Measurements from ENCODE around the gene USP46.

The USP46 gene

DNA sequence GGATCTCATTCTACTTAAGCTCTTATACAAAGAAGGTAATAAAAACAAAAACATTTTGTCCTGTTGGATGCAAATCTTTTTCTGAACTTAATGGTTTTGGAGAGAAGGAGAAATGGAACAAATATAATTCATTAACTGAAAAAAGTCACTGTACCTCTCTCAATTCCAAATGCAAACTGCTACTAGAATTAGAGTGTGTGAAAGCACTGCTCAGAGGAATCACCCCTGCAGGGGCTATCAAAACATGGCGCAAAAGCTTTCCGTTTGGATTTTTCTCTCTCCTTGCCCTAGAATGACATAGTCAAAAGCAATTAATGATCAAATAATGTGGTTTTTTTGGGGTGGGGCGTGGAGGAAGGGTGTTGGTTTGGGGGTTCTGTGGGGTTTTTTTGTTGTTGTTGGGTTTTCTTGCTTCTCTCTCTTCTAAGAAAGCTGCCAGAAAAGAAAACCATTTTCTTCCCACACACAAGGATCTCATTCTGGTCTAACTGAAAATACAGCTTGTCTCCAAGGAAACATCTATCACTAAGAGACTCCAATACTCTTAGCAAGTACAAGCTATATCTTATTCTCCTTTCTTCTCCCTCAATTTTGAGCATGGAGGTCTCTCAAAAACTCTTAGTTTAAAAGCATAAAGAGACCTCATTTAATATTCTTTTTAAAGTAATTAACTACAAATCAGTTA, 41.6 kb downstream of the USP46 start:
- peak; percentile 45 for DNase-seq

DNA sequence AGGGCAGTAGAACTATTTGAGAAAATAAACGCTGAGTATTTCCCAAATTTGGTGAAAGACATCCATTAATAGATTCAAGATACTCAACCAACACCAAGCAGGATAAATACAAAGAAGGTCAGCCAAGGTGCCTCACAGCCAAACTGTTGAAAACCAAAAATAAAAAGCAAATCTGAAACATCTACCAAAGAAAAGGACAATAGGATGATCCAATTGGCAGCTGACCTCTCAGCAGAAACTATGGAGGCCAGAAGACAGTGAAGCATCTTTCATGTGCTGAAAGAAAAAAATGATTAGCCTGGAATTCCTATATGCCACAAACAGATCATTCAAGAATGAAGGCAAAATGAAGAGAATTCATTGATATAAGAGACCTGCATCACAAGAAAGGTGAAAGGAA, 44.9 kb downstream of the USP46 start:
- no peak for DNase-seq

DNA sequence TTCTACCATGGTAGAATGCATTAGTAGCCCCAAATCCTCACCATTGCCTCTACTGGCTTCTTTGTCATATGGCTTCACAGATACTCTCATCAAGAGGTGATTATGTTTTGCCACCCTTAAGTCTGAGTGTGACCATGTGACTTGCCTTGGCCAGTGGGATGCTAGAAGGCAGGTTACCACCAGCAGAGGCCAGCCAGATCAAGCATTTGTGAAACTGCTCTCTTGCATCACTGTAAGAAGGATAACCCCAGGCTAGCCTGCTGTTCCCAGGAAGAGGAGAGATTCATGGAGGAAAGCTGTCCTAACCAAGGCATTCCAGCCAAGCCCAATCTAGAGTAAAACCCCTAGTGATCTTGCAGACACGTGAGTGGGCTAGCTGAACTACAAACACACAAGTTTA, 46.8 kb downstream of the USP46 start:
- DNase-seq: no peak

DNA sequence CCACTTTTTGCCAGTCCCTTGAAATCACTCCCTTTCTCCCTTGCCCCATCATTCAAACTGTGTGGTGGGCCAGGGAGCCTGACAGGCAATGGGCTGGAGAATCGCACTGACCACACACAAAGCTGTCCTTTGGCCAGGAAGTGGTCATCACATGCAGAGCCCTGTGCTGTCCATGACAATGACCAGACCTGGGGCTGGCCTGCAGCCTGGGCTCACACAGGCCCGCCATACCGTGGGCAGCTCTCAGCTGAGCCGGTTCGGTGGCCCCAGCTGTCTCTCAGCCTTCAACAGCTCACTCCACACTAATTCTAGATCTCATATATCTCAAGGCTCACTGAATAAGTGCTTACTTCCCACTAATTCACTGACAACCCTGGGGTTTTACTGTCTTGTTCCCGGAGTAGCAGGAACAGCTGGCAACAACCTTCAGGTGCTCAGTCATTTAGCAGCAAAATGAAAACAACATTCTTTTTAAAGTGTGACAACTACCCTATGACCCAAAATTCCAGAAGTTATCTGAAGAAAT, 48.0 kb downstream of the USP46 start:
- no peak for DNase-seq

DNA sequence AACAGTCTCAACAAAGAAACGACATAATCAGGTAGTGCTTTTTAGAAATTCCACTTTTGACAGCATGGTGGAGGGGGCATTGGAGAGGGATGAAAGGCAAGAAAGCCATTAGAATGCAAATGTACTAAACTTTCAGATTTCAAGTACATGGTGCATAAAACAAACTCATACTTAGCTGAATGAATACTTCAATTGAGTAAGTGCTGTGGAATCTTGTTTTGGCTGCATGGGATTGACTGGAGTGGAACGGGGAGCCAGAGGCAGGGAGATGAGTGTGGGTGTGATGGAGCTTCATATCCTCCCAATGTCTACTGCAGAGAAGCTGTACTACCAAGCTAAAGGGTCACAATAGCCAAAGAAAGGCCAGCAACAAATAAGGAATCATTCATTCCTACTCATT, 52.4 kb downstream of the USP46 start:
- DNase-seq: no peak

DNA sequence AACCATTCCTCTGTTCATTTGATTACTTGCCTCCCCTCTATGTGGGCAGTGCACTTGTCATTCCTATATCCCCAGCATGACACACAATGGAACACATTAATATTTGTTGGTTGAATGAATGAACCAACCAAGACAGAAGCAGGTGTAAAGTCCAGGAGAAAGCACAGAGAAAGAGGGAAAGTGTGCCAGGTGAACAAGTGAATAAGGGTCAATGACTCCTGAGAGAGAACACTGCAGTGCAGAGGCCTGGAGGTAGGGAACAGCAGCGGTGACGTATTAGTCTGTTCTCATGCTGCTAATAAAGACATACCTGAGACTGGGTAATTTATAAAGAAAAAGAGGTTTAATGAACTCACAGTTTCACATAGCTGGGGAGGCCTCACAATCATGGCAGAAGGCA, 53.1 kb downstream of the USP46 start:
- DNase-seq: no peak

DNA sequence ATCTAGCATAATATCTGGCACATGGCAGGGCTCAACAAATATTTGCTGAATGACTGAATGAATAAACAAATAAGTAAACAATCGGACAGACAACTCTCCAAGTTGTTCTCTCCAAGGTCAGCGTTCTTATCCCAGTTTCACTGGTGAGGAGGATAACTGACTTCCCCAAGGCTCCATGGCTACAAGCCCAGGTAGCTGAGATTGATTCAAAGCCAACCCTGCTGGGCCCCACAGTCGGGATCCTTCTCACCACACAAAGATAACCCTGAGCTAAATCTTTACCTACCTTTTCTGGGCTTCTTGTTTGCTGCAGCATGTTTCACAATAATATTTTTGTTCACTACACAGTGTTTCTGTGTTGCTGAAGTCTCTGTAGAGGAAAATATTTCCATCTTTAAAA, 54.9 kb downstream of the USP46 start:
- DNase-seq: no peak

- DNase-seq: no peak
Observed at GRCh38 chr4:52600275-52600674, 58.8 kb downstream of the USP46 start.

GRCh38 chr4:52595001-52595400, 64.1 kb downstream of the USP46 start:
- no peak for DNase-seq

DNA sequence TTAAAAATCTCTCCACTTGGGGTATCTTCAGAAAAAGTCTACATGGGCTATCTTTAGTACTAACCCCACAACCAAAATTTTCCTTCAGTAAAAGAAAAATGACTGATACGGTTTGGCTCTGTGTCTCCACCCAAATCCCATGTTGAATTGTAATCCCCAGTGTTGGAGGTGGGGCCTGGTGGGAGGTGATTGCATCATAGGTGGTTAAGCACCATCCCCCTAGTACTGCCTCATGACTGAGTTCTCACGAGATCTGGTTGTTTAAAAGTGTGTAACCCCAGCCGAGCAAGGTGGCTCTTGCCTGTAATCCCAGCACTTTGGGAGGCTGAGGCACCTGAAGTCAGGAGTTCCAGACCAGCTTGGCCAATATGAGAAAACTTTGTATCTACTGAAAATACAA, 66.8 kb downstream of the USP46 start:
- no peak for DNase-seq

GRCh38 chr4:52588771-52589591, 70.1 kb downstream of the USP46 start:
- DNase-seq: peak; percentile 59

DNA sequence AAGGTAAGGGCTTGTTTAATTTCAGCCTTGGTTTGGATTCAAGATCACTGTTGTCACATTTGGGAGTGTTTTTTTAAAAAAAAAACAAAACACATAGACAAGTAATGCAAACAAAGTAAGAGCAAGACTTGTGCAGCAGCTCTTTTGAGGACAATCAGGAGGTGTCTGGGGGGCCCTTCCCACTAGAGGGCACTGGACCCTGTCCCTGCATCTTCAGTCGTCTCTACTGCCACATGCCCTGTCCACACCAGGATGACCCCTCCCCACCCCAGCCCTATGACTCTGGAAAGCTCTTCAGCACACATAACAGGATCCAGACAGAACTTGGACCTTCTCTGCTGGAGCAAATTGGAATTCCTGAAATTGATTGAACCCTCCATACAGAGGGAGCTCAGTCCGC, 71.0 kb downstream of the USP46 start:
- peak; percentile 23 for DNase-seq

- DNase-seq: no peak
Observed at GRCh38 chr4:52586069-52586468, 73.0 kb downstream of the USP46 start.

- no peak for DNase-seq
Observed at GRCh38 chr4:52585379-52585778, 73.7 kb downstream of the USP46 start.

GRCh38 chr4:52579602-52580272, 79.4 kb downstream of the USP46 start:
- no peak for DNase-seq

DNA sequence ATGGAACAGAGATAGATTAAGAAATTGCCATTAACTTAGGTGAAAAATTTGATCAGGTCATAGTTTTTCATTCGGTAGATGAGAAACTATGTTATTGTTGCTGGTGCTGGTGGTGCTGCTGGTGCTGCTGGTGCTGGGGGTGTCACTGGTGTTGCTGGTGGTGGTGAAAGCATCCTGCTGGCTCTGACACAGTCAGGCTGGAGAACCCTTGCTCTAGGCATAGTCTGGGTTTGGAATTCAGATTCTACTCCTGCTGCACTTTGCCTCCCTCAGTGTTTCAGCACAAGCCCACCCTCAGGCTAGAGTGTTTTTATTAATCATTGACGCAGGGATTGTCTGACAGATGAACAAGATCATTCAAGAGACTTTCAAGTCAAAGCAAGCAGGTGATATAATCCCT, 80.2 kb downstream of the USP46 start:
- DNase-seq: no peak

- no peak for DNase-seq
Observed at GRCh38 chr4:52577624-52577962, 81.5 kb downstream of the USP46 start.

- DNase-seq: no peak
Observed at GRCh38 chr4:52576961-52577623, 82.0 kb downstream of the USP46 start.

GRCh38 chr4:52576326-52576725, 82.8 kb downstream of the USP46 start:
- no peak for DNase-seq

DNA sequence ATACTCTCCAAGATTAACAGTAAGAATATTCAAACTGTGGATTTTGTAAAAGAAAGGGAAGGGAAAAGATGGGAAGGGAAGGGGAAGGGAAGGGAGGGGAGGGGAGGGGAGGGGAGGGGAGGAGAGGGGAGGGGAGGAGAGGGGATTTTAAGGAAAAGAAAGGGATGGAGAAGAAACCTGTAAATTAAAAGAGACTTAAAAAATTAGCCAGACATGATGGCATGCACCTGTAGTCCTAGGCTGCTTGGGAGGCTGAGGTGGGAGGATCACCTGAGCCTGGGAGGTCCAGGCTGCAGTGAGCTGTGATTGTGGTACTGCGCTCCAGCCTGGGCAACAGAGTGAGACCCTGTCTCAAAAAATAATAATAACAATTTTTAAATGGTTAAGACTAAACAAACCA, 83.7 kb downstream of the USP46 start:
- no peak for DNase-seq

GRCh38 chr4:52574036-52574435, 85.1 kb downstream of the USP46 start:
- no peak for DNase-seq

- no peak for DNase-seq
Observed at GRCh38 chr4:52573551-52573950, 85.5 kb downstream of the USP46 start.

GRCh38 chr4:52572936-52573485, 86.1 kb downstream of the USP46 start:
- no peak for DNase-seq
